Measurements from ENCODE around the gene SPRR2A.
"Not testable (repeated sequence)": the region's sequence is repeated elsewhere in the genome, so short reads cannot be mapped to it uniquely, and the experiment has no call there.

The SPRR2A gene

DNA sequence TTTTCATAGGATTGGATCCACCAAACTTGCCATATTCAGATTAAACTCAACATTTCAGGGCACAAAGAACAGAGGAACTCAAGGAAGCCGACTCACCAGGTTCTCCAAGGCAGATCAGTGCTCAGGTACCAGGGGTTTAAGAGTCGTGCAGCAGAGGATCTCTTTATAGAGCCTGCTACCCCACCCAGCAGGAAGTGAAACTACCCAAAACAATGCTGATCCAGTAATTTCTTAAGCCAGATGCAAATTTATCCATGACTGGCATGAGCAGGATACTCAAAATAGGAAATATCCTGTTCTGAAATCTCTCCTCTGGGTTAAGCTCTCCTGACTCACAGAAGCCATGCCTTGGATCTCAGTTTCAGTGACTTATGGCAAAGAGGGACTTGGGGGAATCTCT is at the start of gene SPRR2A:
TSS of gene SPRR2A (minus strand) at position 138 of the 400 bp plus-strand sequence. CDS start 777 bp downstream, outside the sequence.
- no peak for DNase-seq (ENCODE audit: low spot score)

DNA sequence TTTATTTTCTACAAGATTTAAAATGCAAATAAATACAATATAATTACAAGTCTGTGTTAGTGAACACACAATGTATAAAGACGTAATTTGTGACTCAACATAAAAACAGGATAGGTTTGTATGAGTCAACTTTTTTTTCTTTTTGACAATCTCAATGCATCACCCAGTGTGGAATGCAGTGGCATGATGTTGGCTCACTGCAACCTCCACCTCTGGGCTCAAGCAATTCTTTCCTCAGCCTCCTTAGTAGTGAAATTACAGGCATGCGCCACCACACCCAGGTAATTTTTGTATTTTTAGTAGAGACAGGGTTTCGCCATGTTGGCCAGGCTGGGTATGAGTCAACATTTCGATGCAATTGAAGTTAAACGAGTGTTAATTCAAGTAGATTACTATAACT is 42.9 kb upstream of the SPRR2A start:
- DNase-seq (ENCODE audit: low spot score): no peak

DNA sequence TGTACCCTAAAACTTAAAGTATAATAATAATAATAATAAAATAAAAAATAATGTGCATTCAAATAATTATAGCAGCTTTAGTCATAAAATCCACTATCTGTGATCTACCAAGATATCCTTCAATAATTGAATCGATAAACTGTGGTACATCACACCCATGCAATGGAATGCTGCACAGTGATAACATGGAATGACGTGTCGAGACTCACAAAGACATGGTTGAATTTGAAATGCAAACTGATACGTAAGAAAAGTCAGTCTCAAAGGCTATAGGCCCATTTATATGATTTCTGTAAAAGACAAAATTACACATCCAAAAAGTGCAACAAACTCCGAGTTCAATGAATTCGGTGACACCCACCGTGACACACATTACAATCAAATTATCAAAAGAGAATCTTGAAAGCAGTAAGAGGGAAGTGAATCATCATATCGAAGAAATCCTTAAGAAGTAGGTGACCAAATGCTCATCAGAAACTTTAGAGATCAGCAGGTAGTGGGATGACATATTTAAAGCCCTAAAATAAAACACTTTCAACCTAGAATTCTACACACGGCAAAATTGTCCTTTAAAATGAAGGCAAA is 42.2 kb upstream of the SPRR2A start:
- DNase-seq (ENCODE audit: low spot score): no peak

DNA sequence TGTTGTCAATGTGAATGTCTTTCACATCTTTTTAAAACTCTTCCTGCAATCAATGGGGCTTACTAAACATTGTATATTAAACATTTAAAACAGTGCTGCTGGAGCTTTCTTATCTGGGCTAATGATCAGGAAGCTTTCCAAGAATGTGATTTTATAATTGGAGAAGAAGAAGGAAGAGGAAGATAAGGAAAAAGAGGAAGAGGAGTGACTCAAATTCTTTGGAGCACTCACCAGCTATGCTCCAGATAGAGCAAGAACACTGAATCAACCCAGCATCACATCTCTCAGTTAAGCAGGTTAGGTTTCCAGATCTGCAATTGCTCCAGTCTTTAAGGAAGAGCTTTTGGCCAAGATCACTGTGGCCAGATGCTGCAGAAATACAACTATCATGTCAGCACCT is 38.5 kb upstream of the SPRR2A start:
- DNase-seq (ENCODE audit: low spot score): no peak

DNA sequence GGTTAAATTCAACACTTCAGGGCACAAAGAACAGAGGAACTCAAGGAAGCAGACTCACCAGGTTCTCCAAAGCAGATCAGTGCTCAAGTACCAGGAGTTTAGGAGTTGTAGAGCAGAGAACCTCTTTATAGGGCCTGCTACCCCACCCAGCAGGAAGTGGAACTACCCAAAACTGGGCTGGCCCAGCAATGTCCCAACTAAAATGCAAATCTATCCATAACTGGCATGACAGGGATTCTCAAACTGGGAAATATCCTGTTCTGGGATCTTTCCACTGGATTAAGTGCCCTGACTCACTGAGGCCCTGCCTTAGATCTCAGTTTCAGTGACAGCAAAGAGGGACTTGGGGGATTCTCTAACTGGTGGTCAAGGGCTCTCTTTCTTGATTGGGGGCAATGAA is 37.1 kb upstream of the SPRR2A start, which contains the start of gene SPRR2E:
TSS of gene SPRR2E (minus strand) at position 101 of the 400 bp plus-strand sequence. CDS start 775 bp downstream, outside the sequence.
- DNase-seq (ENCODE audit: low spot score): no peak

DNA sequence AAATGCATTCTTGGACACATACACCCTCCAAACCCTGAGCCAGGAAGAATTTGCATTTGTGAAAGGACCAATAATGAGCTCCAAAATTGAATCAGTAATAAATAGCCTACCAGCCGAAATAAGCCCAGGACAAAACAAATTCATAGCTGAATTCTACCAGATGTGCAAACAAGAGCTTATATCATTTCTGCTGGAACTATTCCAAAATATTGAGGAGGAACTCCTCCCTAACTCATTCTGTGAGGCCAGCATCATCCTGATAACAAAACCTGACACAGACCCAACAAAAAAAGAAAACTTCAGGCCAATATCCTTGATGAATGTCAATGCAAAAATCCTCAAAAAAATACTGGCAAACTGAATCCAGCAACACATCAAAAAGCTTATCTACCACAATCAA is 30.3 kb upstream of the SPRR2A start:
- DNase-seq (ENCODE audit: low spot score): no peak

DNA sequence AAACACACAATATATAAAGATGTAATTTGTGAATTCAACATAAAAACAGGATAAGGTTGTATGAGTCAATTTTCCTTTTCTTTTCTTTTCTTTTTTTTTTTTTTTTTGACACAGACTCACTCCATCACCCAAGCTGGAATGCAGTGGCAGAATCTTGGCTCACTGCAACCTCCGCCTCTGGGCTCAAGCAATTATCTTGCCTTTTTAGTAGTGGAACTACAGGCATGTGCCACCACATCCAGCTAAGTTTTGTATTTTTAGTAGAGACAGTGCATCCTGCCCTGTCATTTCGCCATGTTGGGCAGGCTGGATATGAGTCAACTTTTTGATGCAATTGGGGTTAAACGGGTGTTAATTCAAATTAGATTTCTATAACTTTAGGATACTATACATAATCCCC is 24.4 kb upstream of the SPRR2A start:
- no peak for DNase-seq (ENCODE audit: low spot score)

DNA sequence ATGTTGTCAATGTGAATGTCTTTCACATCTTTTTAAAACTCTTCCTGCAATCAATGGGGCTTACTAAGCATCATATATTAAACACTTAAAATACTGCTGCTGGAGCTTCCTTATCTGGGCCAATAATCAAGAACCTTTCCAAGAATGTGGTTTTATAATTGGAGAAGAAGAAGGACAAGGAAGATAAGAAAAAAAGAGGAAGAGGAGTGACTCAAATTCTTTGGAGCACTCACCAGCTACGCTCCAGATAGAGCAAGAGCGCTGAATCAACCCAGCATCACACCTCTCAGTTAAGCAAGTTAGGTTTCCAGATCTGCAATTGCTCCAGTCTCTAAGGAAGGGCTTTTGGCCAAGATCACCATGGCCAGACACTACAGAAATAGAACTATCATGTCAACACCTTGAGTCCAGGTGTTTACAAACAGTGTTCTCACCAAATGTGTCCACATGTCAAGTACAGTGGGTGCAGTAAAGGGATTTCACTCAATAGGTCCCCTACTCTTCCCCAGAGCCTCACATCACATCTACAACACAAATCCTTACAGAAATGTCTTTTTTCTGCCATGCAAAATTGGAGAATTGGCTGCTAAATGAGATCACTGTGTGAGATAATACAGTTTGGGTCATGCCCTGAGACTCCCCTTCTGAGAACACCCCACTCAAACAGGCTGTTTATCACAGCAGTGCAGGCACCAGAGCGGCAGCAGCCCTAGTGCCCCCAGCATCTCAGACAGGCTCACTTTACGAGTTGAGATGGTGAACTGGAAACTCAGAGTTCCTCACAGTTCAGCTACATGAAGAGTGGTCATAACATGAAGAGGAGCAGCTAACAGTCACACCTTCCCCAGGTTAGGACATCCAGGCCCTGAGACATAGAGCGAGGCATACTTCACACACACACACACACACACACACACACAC is 15.8 kb upstream of the SPRR2A start:
- DNase-seq (ENCODE audit: low spot score): no peak

DNA sequence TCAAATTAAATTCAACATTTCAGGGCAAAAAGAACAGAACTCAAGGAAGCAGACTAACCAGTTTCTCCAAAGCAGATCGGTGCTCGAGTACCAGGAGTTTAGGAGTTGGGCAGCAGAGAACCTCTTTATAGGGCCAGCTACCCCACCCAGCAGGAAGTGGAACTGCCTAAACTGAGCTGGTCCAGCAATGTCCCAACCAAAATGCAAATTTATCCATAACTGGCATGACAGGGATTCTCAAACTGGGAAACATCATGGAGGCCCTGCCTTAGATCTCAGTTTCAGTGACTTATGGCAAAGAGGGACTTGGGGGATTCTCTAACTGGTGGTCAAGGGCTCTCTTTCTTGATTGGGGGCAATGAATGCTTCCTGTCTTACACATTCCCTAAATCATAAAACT is 14.2 kb upstream of the SPRR2A start, which contains the start of gene SPRR2B:
TSS of gene SPRR2B (minus strand) at position 101 of the 400 bp plus-strand sequence. CDS start 772 bp downstream, outside the sequence.
- no peak for DNase-seq (ENCODE audit: low spot score)

DNA sequence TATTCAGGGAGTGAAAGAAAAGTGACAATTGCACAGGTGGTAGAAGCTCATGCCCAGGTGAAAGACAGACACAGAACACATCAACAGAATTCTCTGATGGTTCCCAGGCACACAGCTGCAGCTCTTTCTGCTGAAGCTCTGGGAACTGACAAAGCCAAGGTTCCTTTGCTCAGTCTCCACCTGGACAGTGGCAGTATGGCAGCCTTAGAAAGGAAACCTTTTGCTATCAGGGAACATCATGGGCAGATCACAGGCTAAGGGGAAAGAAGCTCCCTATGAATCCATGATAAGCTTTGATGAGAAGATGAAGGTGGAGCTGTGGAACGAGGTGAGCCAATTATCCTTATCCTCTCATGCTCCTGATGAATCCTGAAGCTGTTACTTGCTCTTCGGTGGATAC is 12.9 kb upstream of the SPRR2A start:
- DNase-seq (ENCODE audit: low spot score): no peak

DNA sequence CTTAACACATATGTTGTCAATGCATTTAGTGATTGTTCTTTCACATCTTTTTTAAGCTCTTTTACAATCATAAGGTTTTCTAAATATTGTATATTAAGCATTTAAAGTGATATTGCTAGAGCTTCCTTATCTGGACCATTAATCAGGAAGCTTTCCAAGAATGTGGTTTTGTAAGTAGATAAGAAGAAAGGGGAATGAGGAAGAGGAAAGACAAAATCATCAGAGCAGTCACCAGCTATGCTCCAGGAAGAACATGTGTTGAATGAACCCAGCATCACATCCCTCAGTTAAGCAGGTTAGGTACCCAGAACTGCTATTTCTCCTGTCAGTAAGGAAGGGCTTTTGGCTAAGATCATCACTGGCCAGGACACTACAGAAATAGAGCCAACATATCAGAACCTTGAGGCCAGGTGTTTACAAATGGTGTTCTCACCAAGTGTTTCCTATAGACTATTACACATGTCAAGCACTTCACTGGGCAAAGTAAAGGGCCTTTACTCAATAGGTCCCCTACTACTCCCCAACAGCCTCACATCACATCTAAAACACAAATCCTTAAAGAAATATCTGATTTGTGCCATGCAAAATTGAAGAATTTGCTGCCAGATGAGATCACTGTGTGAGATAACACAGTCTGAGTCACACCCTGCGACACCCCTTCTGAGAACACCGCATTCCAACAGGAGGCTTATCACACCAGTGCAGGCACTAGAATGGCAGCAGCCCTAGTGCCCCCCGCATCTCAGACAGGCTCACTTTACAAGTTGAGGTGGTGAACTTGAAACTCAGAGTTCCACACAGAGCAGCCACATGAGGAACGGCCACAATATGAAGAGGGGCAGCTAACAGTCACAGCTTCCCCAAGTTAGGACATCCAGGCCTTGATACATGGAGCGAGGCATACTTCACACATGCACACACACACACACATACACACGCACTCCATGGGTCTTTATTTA is 1.8 kb upstream of the SPRR2A start:
- no peak for DNase-seq (ENCODE audit: low spot score)

DNA sequence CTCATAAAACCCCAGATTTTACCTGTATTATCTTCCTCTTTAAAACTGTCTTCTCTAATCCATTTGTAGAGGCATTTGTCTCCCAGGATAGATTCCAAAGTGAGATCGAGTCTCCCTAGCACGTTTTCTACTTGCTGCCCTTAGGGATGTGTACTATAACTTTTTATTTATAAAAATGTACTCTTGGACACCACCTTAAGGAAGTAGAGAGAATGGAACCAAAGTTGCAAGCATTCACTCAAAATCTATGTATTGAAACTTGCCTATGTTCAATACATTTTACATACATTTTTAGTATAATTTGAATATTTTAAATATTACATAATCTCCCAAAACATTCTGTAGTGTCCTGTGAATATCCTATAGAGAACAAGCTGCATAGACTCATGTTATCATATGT is 842 bp upstream of the SPRR2A start:
- DNase-seq (ENCODE audit: low spot score): peak; percentile 11

DNA sequence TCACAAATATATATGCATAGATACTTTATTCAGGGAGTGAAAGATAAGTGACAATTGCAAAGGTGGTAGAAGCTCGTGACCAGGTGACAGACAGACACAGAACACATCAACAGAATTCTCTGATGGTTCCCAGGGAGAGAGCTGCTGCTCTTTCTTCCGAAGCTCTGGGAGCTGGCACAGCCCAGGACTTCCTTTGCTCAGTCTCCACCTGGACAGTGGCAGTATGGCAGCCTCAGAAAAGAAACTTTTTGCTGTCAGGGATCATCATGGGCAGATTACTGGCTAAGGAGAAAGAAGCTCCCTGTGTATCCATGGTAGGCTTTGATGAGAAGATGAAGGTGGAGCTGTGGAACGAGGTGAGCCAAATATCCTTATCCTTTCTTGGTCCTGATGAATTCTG is 1.2 kb downstream of the SPRR2A start:
- DNase-seq (ENCODE audit: low spot score): not testable (repeated sequence)

DNA sequence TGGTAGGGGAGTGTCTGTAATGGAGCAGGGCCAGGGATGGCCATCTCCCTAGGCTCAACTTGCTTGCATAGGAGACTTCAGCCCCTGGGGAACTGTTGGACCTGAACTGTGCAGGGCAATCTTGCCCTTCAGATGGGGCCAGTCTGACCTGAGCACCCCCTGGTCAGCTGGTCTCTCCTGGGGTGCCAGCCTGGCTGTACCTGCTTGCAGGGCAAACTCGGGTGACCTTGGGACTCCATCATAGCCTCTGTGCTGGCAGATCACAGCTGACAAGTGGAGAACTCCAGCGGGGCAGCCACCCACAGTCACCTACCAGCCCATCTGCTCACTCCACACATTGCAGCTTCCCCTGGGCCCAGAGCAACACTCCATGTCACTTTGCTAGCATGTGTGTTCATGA is 8.1 kb downstream of the SPRR2A start:
- DNase-seq (ENCODE audit: low spot score): no peak

DNA sequence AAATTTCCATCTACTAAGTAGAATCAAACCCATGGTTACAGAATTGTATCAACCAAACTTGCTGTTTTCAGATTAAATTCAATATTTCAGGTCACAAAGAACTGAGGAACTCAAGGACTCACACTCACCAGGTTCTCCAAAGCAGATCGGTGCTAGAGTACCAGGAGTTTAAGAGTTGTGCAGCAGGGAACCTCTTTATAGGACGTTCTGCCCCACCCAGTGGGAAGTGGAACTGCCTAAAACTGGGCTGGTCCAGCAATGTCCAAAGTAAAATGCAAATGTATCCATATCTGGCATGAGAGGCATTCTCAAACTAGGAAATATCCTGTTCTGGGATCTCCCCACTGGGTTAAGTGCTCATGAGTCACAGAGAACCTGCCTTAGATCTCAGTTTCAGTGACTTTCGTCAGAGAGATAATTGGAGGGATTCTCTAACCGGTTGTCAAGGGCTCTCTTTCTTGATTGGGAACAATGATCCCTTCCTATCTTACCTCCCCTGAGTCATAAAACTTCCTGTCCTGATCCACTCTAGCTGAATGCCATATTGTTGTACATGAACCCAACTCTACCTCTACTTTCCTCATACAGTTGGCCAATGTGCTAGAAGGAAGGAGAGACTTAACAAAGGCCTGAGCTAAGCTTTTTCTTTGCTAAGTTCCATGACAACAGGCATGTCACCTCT is 16.2 kb downstream of the SPRR2A start, which contains the start of gene SPRR2D:
TSS of gene SPRR2D (minus strand) at position 171 of the 682 bp plus-strand sequence. CDS start 774 bp downstream, outside the sequence.
- no peak for DNase-seq (ENCODE audit: low spot score)

DNA sequence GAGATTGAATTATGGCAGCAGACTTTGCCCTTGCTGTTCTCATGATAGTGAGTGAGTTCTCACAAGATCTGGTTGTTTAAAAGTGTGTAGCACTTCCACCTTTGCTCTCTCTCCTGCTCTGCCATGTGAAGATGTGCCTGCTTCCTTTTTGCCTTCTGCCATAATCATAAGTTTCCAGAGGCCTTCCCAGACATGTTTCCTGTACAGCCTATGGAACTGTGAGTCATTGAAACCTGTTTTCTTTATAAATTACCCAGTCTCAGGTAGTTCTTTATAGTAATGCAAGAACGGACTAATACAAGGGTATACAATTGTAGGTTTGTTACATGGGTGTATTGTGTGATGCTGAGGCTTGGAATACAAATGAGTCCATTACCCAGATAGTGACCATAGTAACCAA is 22.1 kb downstream of the SPRR2A start:
- DNase-seq (ENCODE audit: low spot score): no peak

DNA sequence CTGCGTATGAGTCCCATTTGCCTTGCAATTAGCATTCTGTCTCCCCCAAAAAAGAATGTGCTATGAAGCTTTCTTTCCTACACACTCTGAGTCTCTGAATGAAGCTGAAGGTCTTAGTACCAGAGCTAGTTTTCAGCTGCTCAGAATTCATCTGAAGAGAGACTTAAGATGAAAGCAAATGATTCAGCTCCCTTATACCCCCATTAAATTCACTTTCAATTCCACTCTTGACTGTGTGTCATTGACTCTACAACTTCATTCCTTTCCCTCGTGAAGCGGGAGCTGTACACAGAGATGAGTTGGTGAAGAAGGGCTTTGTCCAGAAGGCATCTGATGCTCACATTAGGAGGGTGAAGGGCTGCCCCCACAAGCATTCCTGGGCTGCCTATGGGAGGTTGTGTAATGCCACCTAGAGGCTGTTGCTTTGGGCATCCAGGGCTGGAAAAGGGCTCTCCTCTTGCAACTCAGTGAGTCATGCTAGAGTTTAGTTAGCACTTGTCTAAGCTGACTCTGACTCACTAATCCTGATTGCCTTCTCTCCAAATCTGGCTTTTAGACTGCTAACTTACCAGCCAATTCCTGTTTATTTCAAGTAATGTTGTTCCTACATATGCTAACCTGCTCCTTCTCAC is 24.5 kb downstream of the SPRR2A start:
- DNase-seq (ENCODE audit: low spot score): peak; percentile 41

DNA sequence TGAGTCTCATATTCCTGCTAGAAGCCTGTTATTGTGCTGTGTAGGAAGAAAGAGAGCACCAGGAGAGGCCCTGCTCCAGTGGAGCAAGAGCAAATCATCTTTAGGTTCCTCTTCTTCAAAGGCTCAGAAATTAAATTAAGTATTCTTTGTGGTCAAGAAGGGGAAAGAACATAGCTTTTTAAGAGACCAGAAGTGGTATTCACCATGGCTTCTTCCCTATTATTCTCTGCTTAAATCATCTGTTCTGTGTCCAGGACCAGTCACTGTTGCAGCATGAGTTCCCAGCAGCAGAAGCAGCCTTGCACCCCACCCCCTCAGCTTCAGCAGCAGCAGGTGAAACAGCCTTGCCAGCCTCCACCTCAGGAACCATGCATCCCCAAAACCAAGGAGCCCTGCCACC is 25.2 kb downstream of the SPRR2A start:
- DNase-seq (ENCODE audit: low spot score): no peak

DNA sequence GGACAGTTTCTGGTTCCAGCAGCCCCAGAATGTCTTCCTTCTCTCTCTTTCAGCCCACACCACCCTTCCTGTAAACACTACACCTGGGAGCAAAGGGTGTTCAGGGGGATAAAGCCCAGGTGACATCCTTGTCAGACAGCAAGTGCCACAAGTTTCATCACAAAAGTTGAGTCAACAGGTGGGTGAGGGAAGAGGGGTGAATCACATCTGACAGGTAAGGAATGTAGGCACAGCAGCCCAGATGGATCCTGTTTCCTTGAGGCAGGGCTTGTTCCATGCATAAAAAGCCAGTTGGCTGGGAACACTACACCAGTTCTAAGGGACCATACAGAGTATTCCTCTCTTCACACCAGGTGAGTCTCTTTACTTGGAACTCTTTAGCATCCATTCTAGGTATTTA is 26.4 kb downstream of the SPRR2A start, which contains the start of gene SPRR1B:
TSS of gene SPRR1B (plus strand) at position 309 of the 400 bp plus-strand sequence. CDS start 1,143 bp downstream, outside the sequence.
- no peak for DNase-seq (ENCODE audit: low spot score)

DNA sequence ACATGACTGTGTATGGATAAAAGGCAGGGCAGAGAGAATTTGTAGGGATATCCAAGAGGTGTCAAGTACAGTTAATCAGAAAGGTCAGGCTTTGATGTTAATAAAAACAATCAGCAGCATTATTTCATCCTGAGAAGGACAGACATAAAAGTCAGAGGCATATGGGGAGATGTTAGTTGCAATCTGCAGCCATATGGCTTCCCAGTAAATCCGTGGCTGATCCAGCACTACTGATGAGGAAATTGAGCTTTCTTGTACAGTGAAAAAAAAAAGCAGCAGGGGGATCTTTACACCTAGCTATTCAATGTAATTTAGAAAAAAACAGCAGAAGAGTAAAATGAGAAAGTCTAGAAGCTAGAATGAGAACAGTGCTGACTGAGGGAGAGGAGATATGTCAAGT is 28.5 kb downstream of the SPRR2A start:
- no peak for DNase-seq (ENCODE audit: low spot score)

DNA sequence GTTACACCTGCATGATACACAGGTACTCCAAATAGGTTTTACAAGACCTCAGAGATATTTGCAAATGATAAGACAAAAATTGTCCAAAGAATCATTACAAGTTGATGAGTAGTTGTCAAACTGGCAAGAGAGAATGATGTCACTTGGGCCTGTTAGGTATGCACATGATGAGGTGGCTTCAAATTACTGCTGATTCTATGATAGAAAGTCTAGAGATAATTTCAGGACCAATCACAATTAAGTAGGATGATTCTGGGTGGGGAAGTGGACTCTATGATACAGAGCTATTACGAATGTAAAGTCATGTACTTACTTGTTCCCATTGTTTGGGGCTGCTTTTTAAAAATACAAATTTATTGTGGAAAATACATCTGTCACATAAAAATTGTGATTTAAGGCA is 31.5 kb downstream of the SPRR2A start:
- DNase-seq (ENCODE audit: low spot score): no peak

All from NAMALWA (cell line).